Left hindlimb (tissue), 1 donor: ENCODE data around the gene PGAP2.
"Not testable (repeated sequence)": the region's sequence is repeated elsewhere in the genome, so short reads cannot be mapped to it uniquely, and the experiment has no call there.

Source experiments
- DNase-seq: peaks from one replicate; pipeline ENCODE4 v3.0.0-alpha.2; 2018

The PGAP2 gene

GRCh38 chr11:3808861-3809623 is 682 bp downstream of the PGAP2 start:
- DNase-seq = no peak

- DNase-seq = no peak
These were observed 1.2 kb downstream of the PGAP2 start for GRCh38 chr11:3809624-3809928.

- no peak for DNase-seq
These were observed 2.1 kb downstream of the PGAP2 start for GRCh38 chr11:3810446-3810845.

GRCh38 chr11:3810951-3811350 is 2.6 kb downstream of the PGAP2 start:
- DNase-seq = no peak

- DNase-seq = not testable (repeated sequence)
These were observed 6.5 kb downstream of the PGAP2 start for GRCh38 chr11:3814832-3815231.

- DNase-seq = no peak
These were observed 7.5 kb downstream of the PGAP2 start for GRCh38 chr11:3815845-3816244.

- no peak for DNase-seq
These were observed 8.3 kb downstream of the PGAP2 start for GRCh38 chr11:3816673-3817072.

GRCh38 chr11:3817181-3817800 is 8.9 kb downstream of the PGAP2 start:
- DNase-seq = no peak

GRCh38 chr11:3820971-3821370 is 12.6 kb downstream of the PGAP2 start:
- DNase-seq = no peak

GRCh38 chr11:3822312-3822711 is 14.0 kb downstream of the PGAP2 start:
- DNase-seq = no peak

GRCh38 chr11:3823303-3823702 is 14.9 kb downstream of the PGAP2 start:
- DNase-seq = no peak

GRCh38 chr11:3823762-3824506 is 15.6 kb downstream of the PGAP2 start:
- no peak for DNase-seq

GRCh38 chr11:3824714-3825472 is 16.5 kb downstream of the PGAP2 start:
- DNase-seq = no peak

GRCh38 chr11:3825473-3826154 is 17.3 kb downstream of the PGAP2 start:
- DNase-seq = no peak

GRCh38 chr11:3826721-3827120 is 18.4 kb downstream of the PGAP2 start:
- DNase-seq = no peak

GRCh38 chr11:3827434-3828186 is 19.2 kb downstream of the PGAP2 start:
- no peak for DNase-seq

GRCh38 chr11:3830088-3830487 is 21.7 kb downstream of the PGAP2 start:
- no peak for DNase-seq

GRCh38 chr11:3830730-3831129 is 22.4 kb downstream of the PGAP2 start:
- DNase-seq = no peak

- no peak for DNase-seq
These were observed 23.2 kb downstream of the PGAP2 start for GRCh38 chr11:3831378-3832239.

- no peak for DNase-seq
These were observed 24.5 kb downstream of the PGAP2 start for GRCh38 chr11:3832816-3833215.

- no peak for DNase-seq
These were observed 25.1 kb downstream of the PGAP2 start for GRCh38 chr11:3833449-3833848.
